ENCODE results near the gene PABPC3. TPM values are rescaled to one million over a fixed set of nuclear protein-coding genes. Genes with fewer than 3 reads are reported as not detected.

PABPC3 gene
- total and polyA plus RNA-seq, 2 of the 8 experiments (the other 6 are each of a cell fraction or from before 2014, with no cell fraction given): 0.18 to 0.48 TPM

- Histone ChIP-seq H3K23me2 (ENCODE audit: low read depth, low read length) (no peaks in the 10 kb centered on the region; the same call in 1 of the 2 replicates), H4K8ac (ENCODE audit: extremely low read depth, insufficient read depth, low read length) (no peak overlapping the region), H2BK15ac (ENCODE audit: low read length) (no peak overlapping the region), H4K91ac (replicated peaks; ENCODE audit: insufficient read length, low read length) (no peak overlapping the region), H4K5ac (ENCODE audit: insufficient read length, low read depth, low read length) (no peak overlapping the region), H3K9me3 (ENCODE audit: insufficient read depth in 2 of 2, low read depth in 1 of 2, low read length in 1 of 2) (peaks cover 2 to 8% of the 10 kb centered on the region in 2 experiments; a peak in 1 of 4 replicates), H3K79me2 (ENCODE audit: control insufficient read depth in 1 of 2, insufficient read depth in 2 of 2, low read length in 2 of 2) (no peaks in the 10 kb centered on the region), H2BK12ac (ENCODE audit: low read depth, low read length) (no peak overlapping the region), H4K20me1 (replicated peaks in 1 of 2; ENCODE audit: control insufficient read depth in 1 of 2, insufficient read depth in 2 of 2, low read length in 2 of 2) (no peaks in the 10 kb centered on the region), H2BK120ac (replicated peaks; ENCODE audit: low read depth, low read length) (no peak overlapping the region), H3K4me2 (ENCODE audit: insufficient read depth in 1 of 2, low read depth in 2 of 2, low read length in 2 of 2) (no peak overlapping the region), H3K14ac (ENCODE audit: insufficient read length) (no peak overlapping the region), H3K4me1 (replicated peaks in 1 of 4; ENCODE audit: control insufficient read depth in 3 of 4, insufficient read depth in 4 of 4, low read length in 3 of 4) (peaks cover 0 to 4% (median 2%) of the 10 kb centered on the region in 4 experiments; a peak in 2 of 7 replicates), H3K9ac (replicated peaks in 1 of 4; ENCODE audit: extremely low read depth in 1 of 4, low read depth in 3 of 4, low read length in 3 of 4) (no peak overlapping the region), H3K27ac (ENCODE audit: low read depth, low read length) (no peak overlapping the region), H2AK5ac (ENCODE audit: low read depth, low read length) (no peak overlapping the region), H3K4me3 (ENCODE audit: extremely low read depth in 1 of 4, insufficient read depth in 2 of 4, low read depth in 3 of 4, low read length in 4 of 4) (no peak overlapping the region), H3K27me3 (replicated peaks in 1 of 4; ENCODE audit: control insufficient read depth in 3 of 4, extremely low read depth in 1 of 4, insufficient read depth in 3 of 4, low read length in 3 of 4) (no peaks in the 10 kb centered on the region), H3K79me1 (ENCODE audit: low read depth, low read length) (no peaks in the 10 kb centered on the region), H3K23ac (ENCODE audit: insufficient read length) (no peak overlapping the region), H3K4ac (replicated peaks; ENCODE audit: insufficient read length, low read depth, low read length) (no peak overlapping the region), H3K36me3 (ENCODE audit: control insufficient read depth in 2 of 4, insufficient read depth in 4 of 4, low read length in 3 of 4) (no peaks in the 10 kb centered on the region), H3K18ac (ENCODE audit: extremely low read depth, low read length) (no peak overlapping the region), H2AFZ (ENCODE audit: low read length) (no peak overlapping the region), H3K56ac (replicated peaks; ENCODE audit: insufficient read length, low read depth, low read length) (no peak overlapping the region), H2BK5ac (ENCODE audit: low read depth, low read length) (no peak overlapping the region), H2BK20ac (ENCODE audit: low read length) (no peak overlapping the region)
- peak; percentile 28 to 39; a peak in 3 of 4 replicates for TF ChIP-seq RAD21 (IDR thresholded peaks at IDR 0.05 in 1 of 2, conservative IDR thresholded peaks at IDR 0.05 in 1 of 2; ENCODE audit: low read depth in 2 of 2, low read length in 2 of 2)
- no peak for TF ChIP-seq POU5F1 (IDR thresholded peaks at IDR 0.05; ENCODE audit: low read depth, low read length)
- TF ChIP-seq CTCF (IDR thresholded peaks at IDR 0.05; ENCODE audit: control extremely low read depth in 1 of 3, insufficient read depth in 1 of 3, low read depth in 1 of 3, low read length in 3 of 3): peak in 2 of 3 experiments; percentile 43 to 48; a peak in 3 of 4 replicates
- 70% methylated on average over 5 of the region's 5 CpGs; no CpG with 5 or more reads in 1 of the 2 experiments for WGBS, 2 experiments (ENCODE audit: extremely low coverage in 1 of 2, insufficient coverage in 1 of 2, insufficient read length in 1 of 2, insufficient replicate concordance in 2 of 2, low coverage in 1 of 2, low lambda C conversion rate in 2 of 2, missing lambda C conversion rate in 1 of 2)
- DNase-seq (ENCODE audit: low read depth in 1 of 2, low spot score in 2 of 2) (no peak), FAIRE-seq (no peak)
- POLR2A ChIA-PET (ENCODE audit: partially characterized antibody): interaction anchor here (0.9 kb wide), 1 partner anchor 9 kb away, joined by 3 read pairs; no protein-coding TSS in a partner anchor
- CTCF ChIA-PET (ENCODE audit: partially characterized antibody): interaction anchor here (1.1 to 1.5 kb wide), 5 partner anchors 13 to 63 kb away, joined by 3 to 7 read pairs (median 3); no protein-coding TSS in a partner anchor
Measured at GRCh38 chr13:25062479-25062878, 33.5 kb upstream of the PABPC3 start.
